CD14-positive monocyte (primary cell): ENCODE measurements around the gene ME1. TPM values are rescaled to one million over a fixed set of nuclear protein-coding genes. Genes with fewer than 3 reads are reported as not detected.

ENCODE experiments used
- DNase-seq, 3 donors: peaks; one replicate each; pipeline ENCODE4 v3.0.0-alpha.2; 2011 to 2022
- H2AFZ ChIP-seq: 2 replicates; pipeline ENCODE4 v1.6.0; 2012; ENCODE audit warnings: mild to moderate bottlenecking, low read depth, low read length, inconsistent platforms; ENCODE audit not compliant: insufficient read depth, poor library complexity, severe bottlenecking
- H3K27ac ChIP-seq, 2 donors: 1 replicate in 1 of 2; 2 replicates in 1 of 2; pipeline ENCODE4 v1.5.1; 2012 to 2013; ENCODE audit warnings: low read length in 2 of 2, control low read depth in 1 of 2, inconsistent platforms in 1 of 2, low read depth in 1 of 2, mild to moderate bottlenecking in 1 of 2
- H3K27me3 ChIP-seq, 2 donors: one replicate each; pipeline versions ENCODE4 v1.6.0 to v1.6.1; 2011 to 2013; ENCODE audit warnings: low read length in 2 of 2; ENCODE audit not compliant: control insufficient read depth in 2 of 2, insufficient read depth in 2 of 2
- H3K36me3 ChIP-seq, 2 donors: replicated peaks in 1 of 2; 1 replicate in 1 of 2; 2 replicates in 1 of 2; pipeline versions ENCODE4 v1.5.1 to v1.6.1; 2012 to 2013; ENCODE audit warnings: low read length in 2 of 2, control low read depth in 1 of 2, inconsistent platforms in 1 of 2, mild to moderate bottlenecking in 1 of 2; ENCODE audit not compliant: insufficient read depth in 2 of 2, control insufficient read depth in 1 of 2
- H3K4me1 ChIP-seq, 2 donors: 1 replicate in 1 of 2; 2 replicates in 1 of 2; pipeline versions ENCODE4 v1.5.1 to v1.6.1; 2012 to 2013; ENCODE audit warnings: low read length in 2 of 2, control low read depth in 1 of 2, inconsistent platforms in 1 of 2, mild to moderate bottlenecking in 1 of 2, moderate library complexity in 1 of 2; ENCODE audit not compliant: insufficient read depth in 2 of 2, control insufficient read depth in 1 of 2
- H3K4me2 ChIP-seq: replicated peaks from 2 replicates; pipeline ENCODE3; 2012; ENCODE audit warnings: low read length, moderate library complexity, mild to moderate bottlenecking; ENCODE audit not compliant: poor library complexity, severe bottlenecking; ENCODE audit errors: extremely low read depth
- H3K4me3 ChIP-seq, 3 experiments: fragments of 200-600 bp in 1 of 3; sonication (generic) in 1 of 3; replicated peaks in 1 of 3; 1 replicate in 2 of 3; 2 replicates in 1 of 3; pipeline ENCODE4 v1.5.1; 2011 to 2013; ENCODE audit warnings: low read length in 3 of 3, mild to moderate bottlenecking in 3 of 3, control low read depth in 2 of 3, low read depth in 2 of 3, inconsistent platforms in 1 of 3, moderate library complexity in 1 of 3
- H3K79me2 ChIP-seq: 2 replicates; pipeline ENCODE4 v1.6.0; 2012; ENCODE audit warnings: mild to moderate bottlenecking, control low read depth, inconsistent platforms, low read length, moderate library complexity; ENCODE audit not compliant: insufficient read depth
- H3K9ac ChIP-seq: 2 replicates; pipeline ENCODE4 v1.6.0; 2017; ENCODE audit warnings: low read length, mild to moderate bottlenecking; ENCODE audit not compliant: insufficient read depth, poor library complexity, severe bottlenecking
- H3K9me3 ChIP-seq, 2 donors: replicated peaks in 1 of 2; 1 replicate in 1 of 2; 2 replicates in 1 of 2; pipeline versions ENCODE4 v1.5.1 to v1.6.1; 2012 to 2013; ENCODE audit warnings: low read length in 2 of 2, control low read depth in 1 of 2; ENCODE audit not compliant: control insufficient read depth in 1 of 2, insufficient read depth in 1 of 2
- H4K20me1 ChIP-seq: 2 replicates; pipeline ENCODE4 v1.6.0; 2012; ENCODE audit warnings: mild to moderate bottlenecking, low read length, control low read depth, moderate library complexity; ENCODE audit not compliant: insufficient read depth
- H3K27ac Mint-ChIP-seq, 7 donors: one replicate each; pipeline ENCODE4 v1.8.0; 2020; ENCODE audit warnings: mild to moderate bottlenecking in 7 of 7, mixed read lengths in 7 of 7, moderate library complexity in 6 of 7, inconsistent platforms in 2 of 7
- H3K27me3 Mint-ChIP-seq, 3 donors: one replicate each; pipeline ENCODE4 v1.8.0; 2021 to 2022; ENCODE audit warnings: low read depth in 3 of 3, mild to moderate bottlenecking in 3 of 3, mixed read lengths in 3 of 3, moderate library complexity in 3 of 3, inconsistent platforms in 1 of 3
- H3K36me3 Mint-ChIP-seq, 2 donors: one replicate each; pipeline ENCODE4 v1.8.0; 2020; ENCODE audit warnings: mixed read lengths in 2 of 2, inconsistent platforms in 1 of 2, mild to moderate bottlenecking in 1 of 2
- H3K4me1 Mint-ChIP-seq: one replicate; pipeline ENCODE4 v1.8.0; 2020; ENCODE audit warnings: mild to moderate bottlenecking, mixed read lengths
- H3K4me3 Mint-ChIP-seq, 2 donors: one replicate each; pipeline ENCODE4 v1.8.0; 2020; ENCODE audit warnings: mild to moderate bottlenecking in 2 of 2, mixed read lengths in 2 of 2, moderate library complexity in 1 of 2
- H3K9me3 Mint-ChIP-seq, 7 donors: one replicate each; pipeline ENCODE4 v1.8.0; 2020 to 2022; ENCODE audit warnings: mixed read lengths in 7 of 7, mild to moderate bottlenecking in 6 of 7, moderate library complexity in 6 of 7, inconsistent platforms in 2 of 7
- CTCF ChIP-seq: fragments of 200-600 bp; IDR thresholded peaks from one replicate; pipeline ENCODE4 v1.8.0; 2022; ENCODE audit warnings: antibody characterized with exemption, mild to moderate bottlenecking
- WGBS: methylation state at CpG from one replicate; pipeline ENCODE4 v1.1.5; 2013; ENCODE audit warnings: missing lambda C conversion rate; ENCODE audit not compliant: insufficient coverage; 5-methylcytosine and 5-hydroxymethylcytosine counted together
- intact Hi-C, 2 donors: fragments of 100-400 bp; cut with micrococcal nuclease; formaldehyde crosslinking; loops; one replicate each; pipeline versions ENCODE4 v1.15.0 to v1.15.1; 2023
- polyA plus RNA-seq, 3 donors: library from polyadenylated mRNA; depleted of rRNA in 1 of 3; unstranded in 2 of 3; stranded (reverse) in 1 of 3; fragments of 300-500 nt in 2 of 3; fragments of >200 nt in 1 of 3; fragmentation: Illumina TruSeq in 2 of 3; gene quantifications; 1 replicate in 2 of 3; 2 replicates in 1 of 3; pipeline ENCODE4 v1.2.3, GENCODE V29; 2012 to 2021

ME1 gene
- polyA plus RNA-seq, 3 donors, result 1.3 to 4.0 (median 2.1) TPM

GRCh38 chr6:83182114-83182513, 248.7 kb downstream of the ME1 start:
- no peaks in the 10 kb centered on the region for H3K4me1 ChIP-seq
- intact Hi-C loops, result no loop called here
- no peak for DNase-seq
- no peak overlapping the region for H3K27ac ChIP-seq
- H3K36me3 ChIP-seq, result peaks cover 60 to 88% of the 10 kb centered on the region in 2 donors
- H3K4me3 ChIP-seq, result no peak overlapping the region
- Mint-ChIP-seq H3K4me3 (no peak overlapping the region), H3K27me3 (no peaks in the 10 kb centered on the region), H3K9me3 (peaks cover 0 to 2% (median 0%) of the 10 kb centered on the region in 7 donors), H3K36me3 (peaks cover 63 to 81% of the 10 kb centered on the region in 2 donors), H3K27ac (no peak overlapping the region), H3K4me1 (no peaks in the 10 kb centered on the region)
- H3K4me2 ChIP-seq, result no peak overlapping the region
- H3K9me3 ChIP-seq, result no peaks in the 10 kb centered on the region
- H3K9ac ChIP-seq, result no peak overlapping the region
- H2AFZ ChIP-seq, result no peak overlapping the region
- no CpG with 5 or more reads among the region's 1 CpG for WGBS
- TF ChIP-seq CTCF, result no peak
- no peaks in the 10 kb centered on the region for H4K20me1 ChIP-seq
- no peaks in the 10 kb centered on the region for H3K79me2 ChIP-seq
- H3K27me3 ChIP-seq, result no peaks in the 10 kb centered on the region

GRCh38 chr6:83180426-83180950, 250.4 kb downstream of the ME1 start:
- DNase-seq, result no peak
- Histone ChIP-seq H3K36me3 (peaks cover 61 to 92% of the 10 kb centered on the region in 2 donors), H4K20me1 (no peaks in the 10 kb centered on the region), H3K4me1 (no peaks in the 10 kb centered on the region), H3K27ac (no peak overlapping the region), H3K79me2 (no peaks in the 10 kb centered on the region), H3K4me2 (no peak overlapping the region), H2AFZ (no peak overlapping the region), H3K27me3 (no peaks in the 10 kb centered on the region), H3K9me3 (no peaks in the 10 kb centered on the region), H3K4me3 (no peak overlapping the region), H3K9ac (no peak overlapping the region)
- intact Hi-C loops, result no loop called here
- H3K36me3 Mint-ChIP-seq, result peaks cover 65 to 83% of the 10 kb centered on the region in 2 donors
- no peak overlapping the region for H3K4me3 Mint-ChIP-seq
- no peaks in the 10 kb centered on the region for H3K4me1 Mint-ChIP-seq
- no peak for TF ChIP-seq CTCF
- H3K27ac Mint-ChIP-seq, result no peak overlapping the region
- H3K27me3 Mint-ChIP-seq, result no peaks in the 10 kb centered on the region
- H3K9me3 Mint-ChIP-seq, result peaks cover 0 to 2% (median 0%) of the 10 kb centered on the region in 7 donors
